Uterus (tissue), 4 donors: ENCODE data around the gene SIPA1L3. TPM values are rescaled to one million over a fixed set of nuclear protein-coding genes. Genes with fewer than 3 reads are reported as not detected.

ENCODE experiments used
- DNase-seq, 2 donors: peaks; one replicate each; pipeline ENCODE4 v3.0.0-alpha.2; 2019 to 2020
- H3K27ac ChIP-seq, 2 donors: fragments of 200-600 bp; sonication (generic); 1 replicate in 1 of 2; 2 replicates in 1 of 2; pipeline ENCODE4 v1.5.1; 2016 to 2018
- H3K27me3 ChIP-seq, 2 donors: fragments of 200-600 bp; sonication (generic); one replicate each; pipeline ENCODE4 v1.5.1; 2018 to 2019; ENCODE audit warnings: control low read depth in 1 of 2
- H3K36me3 ChIP-seq, 2 donors: fragments of 200-600 bp; sonication (generic); one replicate each; pipeline ENCODE4 v1.5.1; 2019; ENCODE audit warnings: control low read depth in 1 of 2
- H3K4me1 ChIP-seq, 2 donors: fragments of 200-600 bp; sonication (generic); one replicate each; pipeline ENCODE4 v1.5.1; 2018 to 2019; ENCODE audit warnings: control low read depth in 1 of 2
- H3K4me3 ChIP-seq, 2 donors: fragments of 200-600 bp; sonication (generic); 1 replicate in 1 of 2; 2 replicates in 1 of 2; pipeline ENCODE4 v1.5.1; 2018 to 2019; ENCODE audit warnings: mild to moderate bottlenecking in 1 of 2
- H3K9me3 ChIP-seq, 2 donors: fragments of 200-600 bp; sonication (generic); one replicate each; pipeline ENCODE4 v1.5.1; 2019; ENCODE audit warnings: control low read depth in 1 of 2
- CTCF ChIP-seq, 4 experiments: fragments of 200-600 bp in 2 of 4; fragments of 450-650 bp in 2 of 4; sonication (generic) in 2 of 4; IDR thresholded peaks; one replicate each; pipeline ENCODE4 v1.5.1; 2016 to 2019; ENCODE audit warnings: antibody characterized with exemption in 4 of 4, mild to moderate bottlenecking in 2 of 4, moderate library complexity in 1 of 4
- POLR2A ChIP-seq, 2 donors: fragments of 450-650 bp; IDR thresholded peaks; one replicate each; pipeline ENCODE4 v1.6.1; 2016; ENCODE audit warnings: antibody characterized with exemption in 2 of 2, mild to moderate bottlenecking in 1 of 2, moderate library complexity in 1 of 2
- intact Hi-C: fragments of 100-400 bp; cut with DNase I; formaldehyde crosslinking; loops from one replicate; pipeline ENCODE4 v1.15.1; 2023; ENCODE audit warnings: low total_unique reads
- total RNA-seq, 4 donors: library from RNA; depleted of rRNA in 3 of 4; stranded (reverse); fragments of >200 nt in 3 of 4; gene quantifications; one replicate each; pipeline versions ENCODE4 v1.1.0 to v1.2.4, GENCODE V29; 2014 to 2023
- donor health status: DM: yes; HTN: yes; CAD: no.

The SIPA1L3 gene
- total RNA-seq, 4 donors from 2014 or later = 11.5 to 41.8 (median 21.5) TPM

- Histone ChIP-seq H3K9me3 (no peaks in the 10 kb centered on the region), H3K27me3 (no peaks in the 10 kb centered on the region), H3K36me3 (no peaks in the 10 kb centered on the region), H3K4me3 (no peak overlapping the region), H3K4me1 (no peaks in the 10 kb centered on the region), H3K27ac (no peak overlapping the region)
- intact Hi-C loops = no loop called here
- no peak for DNase-seq
- TF ChIP-seq CTCF (IDR thresholded peaks at IDR 0.05) (no peak), POLR2A (IDR thresholded peaks at IDR 0.05) (no peak)
Measured at GRCh38 chr19:38084196-38084595, 177.2 kb downstream of the SIPA1L3 start.

DNA sequence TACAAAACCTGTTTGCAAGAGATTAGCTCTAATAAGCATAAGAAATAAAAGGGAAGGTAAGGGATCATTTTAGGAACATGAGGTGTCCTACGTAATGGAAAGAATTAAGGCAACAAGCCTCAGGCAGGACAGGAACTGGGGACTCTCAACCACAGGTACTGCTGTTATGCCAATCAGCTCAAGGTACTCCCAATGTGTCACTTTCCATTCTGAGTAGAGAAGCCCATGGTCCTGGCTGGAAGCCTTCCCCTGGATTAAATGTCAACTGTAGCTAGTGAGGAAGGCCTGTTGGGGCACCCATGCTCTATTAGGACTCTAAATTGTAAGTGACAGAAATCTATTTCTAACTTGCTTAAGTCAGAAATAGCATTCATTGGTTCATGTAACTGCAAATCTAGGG is 182.4 kb downstream of the SIPA1L3 start:
- Histone ChIP-seq H3K36me3 (no peaks in the 10 kb centered on the region), H3K9me3 (no peaks in the 10 kb centered on the region), H3K4me3 (no peak overlapping the region), H3K27me3 (no peaks in the 10 kb centered on the region), H3K27ac (no peak overlapping the region), H3K4me1 (no peaks in the 10 kb centered on the region)
- intact Hi-C loops = no loop called here
- no peak for DNase-seq
- TF ChIP-seq CTCF (IDR thresholded peaks at IDR 0.05) = no peak
- no peak for TF ChIP-seq POLR2A (IDR thresholded peaks at IDR 0.05)

DNA sequence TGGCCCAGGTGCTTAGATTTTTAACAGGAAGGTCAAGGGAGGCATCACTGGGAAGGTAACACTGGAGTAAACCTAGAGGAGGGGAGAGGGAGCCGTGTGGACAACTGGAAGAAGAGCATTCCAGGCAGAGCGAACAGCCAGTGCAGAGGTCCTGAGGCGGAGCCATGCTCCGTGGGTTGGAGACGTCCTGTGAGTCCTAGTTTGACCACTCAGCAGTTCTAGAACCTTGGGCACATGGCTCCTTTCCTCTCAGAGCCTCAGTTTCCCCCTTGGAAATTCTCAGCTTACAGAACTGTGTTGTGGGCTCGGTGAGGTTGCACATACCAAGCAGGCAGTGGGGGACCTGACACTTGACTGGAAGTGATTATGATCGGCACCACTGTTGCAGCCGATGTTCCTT is 186.1 kb downstream of the SIPA1L3 start:
- no peaks in the 10 kb centered on the region for H3K27me3 ChIP-seq
- H3K4me1 ChIP-seq = no peaks in the 10 kb centered on the region
- no peak for DNase-seq
- H3K4me3 ChIP-seq = no peak overlapping the region
- TF ChIP-seq POLR2A (IDR thresholded peaks at IDR 0.05) = no peak
- TF ChIP-seq CTCF (IDR thresholded peaks at IDR 0.05) = no peak
- no peaks in the 10 kb centered on the region for H3K36me3 ChIP-seq
- H3K9me3 ChIP-seq = no peaks in the 10 kb centered on the region
- no peak overlapping the region for H3K27ac ChIP-seq
- intact Hi-C loops = no loop called here

DNA sequence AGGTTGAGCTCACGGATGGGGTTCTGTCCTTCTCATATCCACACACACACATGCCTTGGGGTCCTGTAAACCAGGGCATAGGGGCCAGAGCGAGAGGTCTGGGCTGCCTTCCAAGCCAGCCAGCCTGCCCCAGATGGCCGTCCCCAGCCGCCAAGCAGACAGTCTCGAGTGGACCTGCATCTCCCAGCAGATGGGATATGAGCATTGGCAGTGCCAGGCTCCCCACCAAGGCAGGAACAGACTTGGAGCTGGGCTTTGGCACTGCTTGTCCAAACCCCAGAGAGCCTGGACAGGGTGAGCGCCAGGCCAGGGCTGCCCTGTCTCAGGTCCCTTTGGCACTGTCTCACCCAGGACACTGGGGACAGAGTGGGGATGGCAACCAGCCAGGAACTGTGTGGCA is 186.6 kb downstream of the SIPA1L3 start:
- Histone ChIP-seq H3K4me1 (no peaks in the 10 kb centered on the region), H3K36me3 (no peaks in the 10 kb centered on the region), H3K27ac (no peak overlapping the region), H3K4me3 (no peak overlapping the region), H3K27me3 (no peaks in the 10 kb centered on the region), H3K9me3 (no peaks in the 10 kb centered on the region)
- TF ChIP-seq CTCF (IDR thresholded peaks at IDR 0.05) = no peak
- TF ChIP-seq POLR2A (IDR thresholded peaks at IDR 0.05) = no peak
- no peak for DNase-seq
- intact Hi-C loops = no loop called here

- no peaks in the 10 kb centered on the region for H3K9me3 ChIP-seq
- TF ChIP-seq POLR2A (IDR thresholded peaks at IDR 0.05) (no peak), CTCF (IDR thresholded peaks at IDR 0.05) (peak; percentile 23 to 45 (median 37))
- no peaks in the 10 kb centered on the region for H3K4me1 ChIP-seq
- H3K36me3 ChIP-seq = no peaks in the 10 kb centered on the region
- peak; percentile 28 to 48 for DNase-seq
- intact Hi-C loops = no loop called here
- H3K4me3 ChIP-seq = no peak overlapping the region
- H3K27ac ChIP-seq = no peak overlapping the region
- no peaks in the 10 kb centered on the region for H3K27me3 ChIP-seq
Measured at GRCh38 chr19:38095411-38096308, 188.7 kb downstream of the SIPA1L3 start.
